Liver (tissue), 9 donors: ENCODE measurements around the gene COL5A1. TPM values are rescaled to one million over a fixed set of nuclear protein-coding genes. Genes with fewer than 3 reads are reported as not detected.

ENCODE experiments used
- DNase-seq: peaks from one replicate; pipeline ENCODE4 v3.0.0-alpha.2; 2017; ENCODE audit warnings: low spot score
- H3K27ac ChIP-seq, 2 donors: one replicate each; pipeline ENCODE4 v1.7.0; 2013; ENCODE audit warnings: inconsistent platforms in 2 of 2, low read length in 2 of 2, control low read depth in 1 of 2, low read depth in 1 of 2, mild to moderate bottlenecking in 1 of 2
- H3K27me3 ChIP-seq, 4 donors: one replicate each; pipeline versions ENCODE4 v1.6.1 to v1.7.0; 2013; ENCODE audit warnings: low read length in 3 of 4, inconsistent platforms in 1 of 4, mild to moderate bottlenecking in 1 of 4, moderate library complexity in 1 of 4; ENCODE audit not compliant: control insufficient read depth in 4 of 4, insufficient read depth in 4 of 4
- H3K36me3 ChIP-seq, 4 donors: one replicate each; pipeline versions ENCODE4 v1.6.1 to v1.7.0; 2013; ENCODE audit warnings: low read length in 3 of 4, mild to moderate bottlenecking in 3 of 4, low read depth in 1 of 4, moderate library complexity in 1 of 4; ENCODE audit not compliant: control insufficient read depth in 4 of 4, insufficient read depth in 3 of 4
- H3K4me1 ChIP-seq, 4 donors: one replicate each; pipeline versions ENCODE4 v1.6.1 to v1.7.0; 2013; ENCODE audit warnings: low read length in 3 of 4, mild to moderate bottlenecking in 3 of 4, moderate library complexity in 1 of 4; ENCODE audit not compliant: control insufficient read depth in 4 of 4, insufficient read depth in 4 of 4
- H3K4me3 ChIP-seq, 3 donors: one replicate each; pipeline versions ENCODE4 v1.6.1 to v1.7.0; 2013; ENCODE audit warnings: low read length in 3 of 3, control low read depth in 1 of 3, low read depth in 1 of 3, mild to moderate bottlenecking in 1 of 3
- H3K9ac ChIP-seq, 2 donors: one replicate each; pipeline ENCODE4 v1.7.0; 2013; ENCODE audit warnings: low read length in 2 of 2, mild to moderate bottlenecking in 2 of 2, moderate library complexity in 2 of 2, control low read depth in 1 of 2, low read depth in 1 of 2
- H3K9me3 ChIP-seq, 4 donors: one replicate each; pipeline versions ENCODE4 v1.6.1 to v1.7.0; 2013; ENCODE audit warnings: low read length in 3 of 4; ENCODE audit not compliant: control insufficient read depth in 4 of 4
- FOXA1 ChIP-seq: IDR thresholded peaks from 2 replicates; pipeline ENCODE4 v1.6.1; 2016; ENCODE audit warnings: antibody characterized with exemption
- FOXA2 ChIP-seq: IDR thresholded peaks from 2 replicates; pipeline ENCODE4 v1.6.1; 2016; ENCODE audit warnings: antibody characterized with exemption
- HNF4A ChIP-seq, 2 donors: conservative IDR thresholded peaks; 2 replicates each; pipeline ENCODE4 v1.6.1; 2016; ENCODE audit warnings: antibody characterized with exemption in 2 of 2, mild to moderate bottlenecking in 2 of 2
- JUND ChIP-seq, 2 donors: IDR thresholded peaks; 2 replicates each; pipeline ENCODE4 v1.6.1; 2016; ENCODE audit warnings: antibody characterized with exemption in 2 of 2
- NR2F2 ChIP-seq: IDR thresholded peaks from 2 replicates; pipeline ENCODE4 v1.6.1; 2016; ENCODE audit warnings: antibody characterized with exemption
- RAD21 ChIP-seq, 2 donors: IDR thresholded peaks; 2 replicates each; pipeline ENCODE4 v1.6.1; 2016; ENCODE audit warnings: antibody characterized with exemption in 2 of 2, mild to moderate bottlenecking in 2 of 2
- TAF1 ChIP-seq: conservative IDR thresholded peaks from 2 replicates; pipeline ENCODE4 v1.6.1; 2016; ENCODE audit warnings: antibody characterized with exemption, mild to moderate bottlenecking
- ZBTB33 ChIP-seq: IDR thresholded peaks from 2 replicates; pipeline ENCODE4 v1.6.1; 2016; ENCODE audit warnings: antibody characterized with exemption
- WGBS: extraction: QIAGEN DNeasy Blood & Tissue Kit; methylation state at CpG from one replicate; pipeline ENCODE4 v1.1.7; 2013; 5-methylcytosine and 5-hydroxymethylcytosine counted together
- polyA plus RNA-seq, 2 donors: library from polyadenylated mRNA; stranded (reverse) in 1 of 2; unstranded in 1 of 2; fragments of 200-250 nt in 1 of 2; fragments of >200 nt in 1 of 2; fragmentation: Nextera tagmentation in 1 of 2; extraction: Ambion mirVana in 1 of 2; gene quantifications; one replicate each; pipeline versions ENCODE4 v1.2.1 to v1.2.3, GENCODE V29; 2013 to 2015
- total RNA-seq, 2 donors: library from RNA; depleted of rRNA; stranded (reverse); fragments of >200 nt; gene quantifications; one replicate each; pipeline ENCODE4 v1.2.3, GENCODE V29; 2014
- TF ChIP-seq, protein P1 (sequence below): IDR thresholded peaks from 2 replicates; pipeline ENCODE4 v1.6.1; 2016; ENCODE audit warnings: antibody characterized with exemption
- TF ChIP-seq, protein P2 (sequence below): fragments of 150-350 bp; IDR thresholded peaks from 2 replicates; pipeline ENCODE4 v1.5.1; 2017; ENCODE audit warnings: improper control_type of control experiment, low read depth, low read length; ENCODE audit not compliant: missing input control
- TF ChIP-seq, protein P3 (sequence below): IDR thresholded peaks from 2 replicates; pipeline ENCODE4 v1.6.1; 2016; ENCODE audit warnings: antibody characterized with exemption, mild to moderate bottlenecking
- donor health status: healthy.
- donor health status: healthy.
- donor health status: healthy.
- donor health status: healthy.
- donor health status: healthy.

COL5A1 gene
- total and polyA plus RNA-seq, 4 donors: 0.67 to 15.6 (median 11.2) TPM

- H3K9ac ChIP-seq: no peak overlapping the region
- H3K27ac ChIP-seq: no peak overlapping the region
- TF ChIP-seq, protein P1, sequence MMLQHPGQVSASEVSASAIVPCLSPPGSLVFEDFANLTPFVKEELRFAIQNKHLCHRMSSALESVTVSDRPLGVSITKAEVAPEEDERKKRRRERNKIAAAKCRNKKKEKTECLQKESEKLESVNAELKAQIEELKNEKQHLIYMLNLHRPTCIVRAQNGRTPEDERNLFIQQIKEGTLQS: no peak
- TF ChIP-seq, protein P2, sequence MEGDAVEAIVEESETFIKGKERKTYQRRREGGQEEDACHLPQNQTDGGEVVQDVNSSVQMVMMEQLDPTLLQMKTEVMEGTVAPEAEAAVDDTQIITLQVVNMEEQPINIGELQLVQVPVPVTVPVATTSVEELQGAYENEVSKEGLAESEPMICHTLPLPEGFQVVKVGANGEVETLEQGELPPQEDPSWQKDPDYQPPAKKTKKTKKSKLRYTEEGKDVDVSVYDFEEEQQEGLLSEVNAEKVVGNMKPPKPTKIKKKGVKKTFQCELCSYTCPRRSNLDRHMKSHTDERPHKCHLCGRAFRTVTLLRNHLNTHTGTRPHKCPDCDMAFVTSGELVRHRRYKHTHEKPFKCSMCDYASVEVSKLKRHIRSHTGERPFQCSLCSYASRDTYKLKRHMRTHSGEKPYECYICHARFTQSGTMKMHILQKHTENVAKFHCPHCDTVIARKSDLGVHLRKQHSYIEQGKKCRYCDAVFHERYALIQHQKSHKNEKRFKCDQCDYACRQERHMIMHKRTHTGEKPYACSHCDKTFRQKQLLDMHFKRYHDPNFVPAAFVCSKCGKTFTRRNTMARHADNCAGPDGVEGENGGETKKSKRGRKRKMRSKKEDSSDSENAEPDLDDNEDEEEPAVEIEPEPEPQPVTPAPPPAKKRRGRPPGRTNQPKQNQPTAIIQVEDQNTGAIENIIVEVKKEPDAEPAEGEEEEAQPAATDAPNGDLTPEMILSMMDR: no peak
- TF ChIP-seq TAF1 (no peak), RAD21 (IDR thresholded peaks at IDR 0.05) (no peak), NR2F2 (no peak), ZBTB33 (no peak), JUND (IDR thresholded peaks at IDR 0.05) (no peak), FOXA2 (no peak)
- no peaks in the 10 kb centered on the region for H3K27me3 ChIP-seq
- no peak overlapping the region for H3K4me3 ChIP-seq
- 80% methylated on average over 4 of the region's 4 CpGs for WGBS
- no peaks in the 10 kb centered on the region for H3K4me1 ChIP-seq
- no peak for DNase-seq
- H3K9me3 ChIP-seq: no peaks in the 10 kb centered on the region
- no peaks in the 10 kb centered on the region for H3K36me3 ChIP-seq
These were observed 84.6 kb downstream of the COL5A1 start for GRCh38 chr9:134726026-134726721.

DNA sequence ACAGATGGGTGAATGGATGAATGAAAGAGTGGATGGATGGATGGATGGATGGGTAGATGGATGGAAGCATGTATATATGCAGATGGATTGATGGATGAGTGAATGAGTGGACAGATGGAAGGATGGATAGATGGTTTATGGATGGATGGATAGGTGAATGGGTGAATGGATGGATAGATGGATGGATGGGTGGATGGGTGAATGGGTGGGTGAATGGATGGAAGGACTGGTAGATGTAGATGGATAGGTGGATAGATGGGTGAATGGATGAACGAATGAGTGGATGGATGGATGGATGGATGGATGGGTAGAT lies 85.1 kb downstream of the COL5A1 start:
- no peaks in the 10 kb centered on the region for H3K9me3 ChIP-seq
- no peaks in the 10 kb centered on the region for H3K4me1 ChIP-seq
- H3K27me3 ChIP-seq: no peaks in the 10 kb centered on the region
- no peak overlapping the region for H3K27ac ChIP-seq
- H3K4me3 ChIP-seq: no peak overlapping the region
- TF ChIP-seq, protein P3, sequence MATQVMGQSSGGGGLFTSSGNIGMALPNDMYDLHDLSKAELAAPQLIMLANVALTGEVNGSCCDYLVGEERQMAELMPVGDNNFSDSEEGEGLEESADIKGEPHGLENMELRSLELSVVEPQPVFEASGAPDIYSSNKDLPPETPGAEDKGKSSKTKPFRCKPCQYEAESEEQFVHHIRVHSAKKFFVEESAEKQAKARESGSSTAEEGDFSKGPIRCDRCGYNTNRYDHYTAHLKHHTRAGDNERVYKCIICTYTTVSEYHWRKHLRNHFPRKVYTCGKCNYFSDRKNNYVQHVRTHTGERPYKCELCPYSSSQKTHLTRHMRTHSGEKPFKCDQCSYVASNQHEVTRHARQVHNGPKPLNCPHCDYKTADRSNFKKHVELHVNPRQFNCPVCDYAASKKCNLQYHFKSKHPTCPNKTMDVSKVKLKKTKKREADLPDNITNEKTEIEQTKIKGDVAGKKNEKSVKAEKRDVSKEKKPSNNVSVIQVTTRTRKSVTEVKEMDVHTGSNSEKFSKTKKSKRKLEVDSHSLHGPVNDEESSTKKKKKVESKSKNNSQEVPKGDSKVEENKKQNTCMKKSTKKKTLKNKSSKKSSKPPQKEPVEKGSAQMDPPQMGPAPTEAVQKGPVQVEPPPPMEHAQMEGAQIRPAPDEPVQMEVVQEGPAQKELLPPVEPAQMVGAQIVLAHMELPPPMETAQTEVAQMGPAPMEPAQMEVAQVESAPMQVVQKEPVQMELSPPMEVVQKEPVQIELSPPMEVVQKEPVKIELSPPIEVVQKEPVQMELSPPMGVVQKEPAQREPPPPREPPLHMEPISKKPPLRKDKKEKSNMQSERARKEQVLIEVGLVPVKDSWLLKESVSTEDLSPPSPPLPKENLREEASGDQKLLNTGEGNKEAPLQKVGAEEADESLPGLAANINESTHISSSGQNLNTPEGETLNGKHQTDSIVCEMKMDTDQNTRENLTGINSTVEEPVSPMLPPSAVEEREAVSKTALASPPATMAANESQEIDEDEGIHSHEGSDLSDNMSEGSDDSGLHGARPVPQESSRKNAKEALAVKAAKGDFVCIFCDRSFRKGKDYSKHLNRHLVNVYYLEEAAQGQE: no peak
- no peak for TF ChIP-seq FOXA1
- TF ChIP-seq HNF4A (conservative IDR thresholded peaks at IDR 0.05): no peak
- 61% methylated on average over 1 of the region's 1 CpG for WGBS
- no peaks in the 10 kb centered on the region for H3K36me3 ChIP-seq
- no peak overlapping the region for H3K9ac ChIP-seq
- DNase-seq: no peak
